HK-2 (cell line): ENCODE results near the gene STX17.
"Not testable (repeated sequence)": the region's sequence is repeated elsewhere in the genome, so short reads cannot be mapped to it uniquely, and the experiment has no call there.

Experiments
- DNase-seq: peaks from one replicate; pipeline ENCODE4 v3.0.0-alpha.2; 2018; ENCODE audit not compliant: unreplicated experiment

The STX17 gene

DNA sequence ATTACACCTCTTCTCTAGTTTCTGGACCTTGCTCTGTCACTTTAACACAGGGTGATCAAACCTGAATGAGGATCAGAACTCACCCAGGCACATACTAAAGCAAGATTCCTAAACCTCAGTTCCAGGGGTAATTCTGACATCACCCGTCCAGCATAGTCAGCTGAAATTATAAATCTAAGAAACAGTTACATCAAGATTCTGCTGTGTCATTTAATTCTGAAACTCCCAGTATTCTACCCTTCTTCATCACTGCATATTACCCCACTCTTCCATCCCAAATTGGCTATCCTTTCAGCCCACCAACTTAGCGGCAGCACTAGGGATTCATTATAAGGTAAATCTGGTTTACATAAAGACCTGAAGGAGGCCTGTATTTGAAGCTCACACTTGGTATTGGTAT is 64.0 kb downstream of the STX17 start:
- DNase-seq: no peak

DNA sequence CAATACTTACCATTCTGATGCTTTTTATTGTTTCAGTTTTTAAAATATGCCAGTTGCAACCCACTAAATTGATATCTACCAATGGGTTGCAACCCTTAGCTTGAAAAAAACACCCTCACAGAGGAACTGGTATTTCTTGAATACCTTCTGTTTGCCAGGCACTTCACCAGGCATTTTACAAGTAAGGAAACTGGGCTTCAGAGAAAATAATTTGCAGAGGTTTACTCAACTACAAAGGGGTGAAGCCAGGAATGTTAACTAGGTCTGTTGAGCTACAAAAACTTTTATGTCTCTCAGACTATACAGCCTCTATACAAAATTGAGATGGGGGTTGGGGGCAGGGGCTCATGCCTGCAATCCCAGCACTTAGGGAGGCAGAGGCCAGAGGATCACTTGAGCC is 65.0 kb downstream of the STX17 start:
- no peak for DNase-seq

DNA sequence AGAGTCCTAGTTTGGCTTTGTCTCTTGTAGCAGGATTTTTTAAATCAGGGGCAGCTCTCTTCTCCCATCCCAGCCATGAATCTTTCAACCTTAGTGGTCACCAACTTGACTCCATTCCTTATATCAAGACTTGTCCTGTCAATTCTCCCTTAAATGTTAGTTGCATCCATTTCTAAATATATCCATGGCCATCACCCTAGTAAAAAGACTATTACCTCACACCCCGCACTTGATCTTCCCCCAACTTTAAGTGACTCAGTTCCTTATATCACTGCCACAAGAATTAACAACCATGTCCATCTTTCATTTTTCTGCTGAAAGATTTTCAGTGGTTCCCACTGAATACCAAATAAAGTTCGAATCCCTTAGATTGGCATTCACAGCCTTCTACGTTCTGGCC is 67.0 kb downstream of the STX17 start:
- no peak for DNase-seq

DNA sequence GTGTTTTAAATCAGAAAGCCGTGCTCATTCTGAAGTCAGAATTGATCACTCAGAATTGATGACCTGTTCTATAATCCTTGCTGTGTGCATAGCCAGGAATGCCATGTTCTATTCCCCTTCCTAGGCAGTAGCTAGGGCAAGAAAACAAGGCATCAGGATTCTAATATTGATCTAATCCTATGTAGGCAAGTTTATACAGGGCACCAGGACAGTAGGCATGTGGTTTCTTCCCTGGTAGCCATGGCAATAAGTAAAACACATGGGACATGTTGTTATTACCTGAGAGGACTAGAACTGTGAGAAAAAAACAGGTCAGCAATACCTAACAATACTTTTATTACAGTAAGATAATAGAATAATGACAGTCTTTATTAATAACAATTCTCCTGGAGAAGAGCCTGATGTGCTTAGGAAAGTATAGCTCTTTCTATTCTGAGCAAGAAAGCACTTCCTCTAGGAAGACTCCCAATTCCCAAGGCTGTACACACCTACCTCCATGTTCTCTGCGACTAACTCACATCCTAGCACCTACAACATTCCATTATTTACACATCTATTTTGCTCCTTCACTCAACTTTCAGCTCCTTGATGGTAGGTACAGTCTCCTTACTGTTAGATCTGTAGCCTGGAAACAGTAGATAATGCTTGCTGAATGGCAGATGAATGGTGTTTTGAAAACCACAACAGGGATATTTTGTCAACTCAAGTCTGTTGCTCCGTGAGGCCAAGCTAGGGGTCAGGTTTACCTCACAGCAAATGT is 70.8 kb downstream of the STX17 start:
- no peak for DNase-seq

DNA sequence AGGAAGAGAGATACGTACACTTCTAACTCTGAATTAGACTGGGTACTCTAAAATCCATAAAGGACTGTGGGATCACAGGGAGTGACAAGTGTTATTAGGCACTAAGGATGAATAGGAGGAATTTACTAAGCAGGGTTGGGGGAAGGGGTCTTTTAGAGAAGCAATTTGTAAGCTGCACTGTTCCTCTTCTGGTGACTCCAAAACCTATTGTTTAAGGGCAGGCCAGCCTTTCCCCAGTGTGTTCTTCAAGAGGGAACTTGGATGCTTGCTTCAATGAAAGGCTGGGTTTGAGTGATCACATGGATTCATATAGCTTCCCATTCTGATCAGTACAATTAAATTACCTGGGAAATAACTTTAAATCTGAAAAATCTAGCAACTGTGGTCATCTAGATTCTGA is 71.8 kb downstream of the STX17 start:
- no peak for DNase-seq

DNA sequence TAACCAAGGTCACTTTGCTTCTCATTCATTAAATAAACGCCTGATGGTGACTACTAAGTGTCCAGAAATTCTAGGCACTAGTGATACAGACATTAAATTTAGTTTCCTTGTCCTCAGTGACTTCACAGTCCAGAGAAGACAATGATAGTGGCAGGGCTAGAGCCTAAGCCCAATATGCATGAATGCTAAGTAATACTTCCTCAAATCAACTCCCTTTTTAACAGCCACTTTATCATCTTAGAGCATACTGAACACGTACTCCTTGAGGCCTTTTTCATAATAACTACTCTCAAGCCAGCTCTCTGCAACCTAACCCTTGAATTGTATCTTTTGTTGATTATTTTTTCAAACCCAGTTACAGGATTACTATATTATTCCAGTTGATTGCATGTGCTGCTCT is 74.1 kb downstream of the STX17 start:
- no peak for DNase-seq

DNA sequence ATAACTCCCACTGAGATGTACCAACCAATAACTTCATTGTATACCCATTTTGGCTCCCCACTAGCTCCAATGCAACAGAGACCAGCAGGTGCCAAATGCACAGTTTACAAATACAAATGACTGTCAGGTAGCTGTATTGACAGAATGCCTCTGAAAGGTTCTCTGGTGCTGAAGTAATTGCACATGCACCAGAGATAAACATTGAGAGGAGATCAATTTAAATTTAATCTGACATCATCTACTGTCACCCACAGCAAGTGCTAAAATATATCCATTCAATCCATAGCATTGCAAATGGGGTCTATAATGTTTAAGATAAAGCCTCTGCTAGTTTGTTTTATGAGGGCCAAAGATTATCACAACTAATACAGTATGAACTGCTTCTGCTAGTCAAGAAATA is 80.2 kb downstream of the STX17 start:
- no peak for DNase-seq

DNA sequence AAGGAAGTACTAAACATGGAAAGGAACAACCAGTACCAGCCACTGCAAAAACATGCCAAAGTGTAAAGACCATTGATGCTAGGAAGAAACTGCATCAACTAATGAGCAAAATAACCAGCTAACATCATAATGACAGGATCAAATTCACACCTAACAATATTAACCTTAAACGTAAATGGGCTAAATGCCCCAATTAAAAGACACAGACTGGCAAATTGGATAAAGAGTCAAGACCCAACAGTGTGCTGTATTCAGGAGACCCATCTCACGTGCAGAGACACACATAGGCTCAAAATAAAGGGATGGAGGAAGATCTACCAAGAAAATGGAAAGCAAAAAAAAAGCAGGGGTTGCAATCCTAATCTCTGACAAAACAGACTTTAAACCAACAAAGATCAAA is 84.1 kb downstream of the STX17 start:
- not testable (repeated sequence) for DNase-seq

DNA sequence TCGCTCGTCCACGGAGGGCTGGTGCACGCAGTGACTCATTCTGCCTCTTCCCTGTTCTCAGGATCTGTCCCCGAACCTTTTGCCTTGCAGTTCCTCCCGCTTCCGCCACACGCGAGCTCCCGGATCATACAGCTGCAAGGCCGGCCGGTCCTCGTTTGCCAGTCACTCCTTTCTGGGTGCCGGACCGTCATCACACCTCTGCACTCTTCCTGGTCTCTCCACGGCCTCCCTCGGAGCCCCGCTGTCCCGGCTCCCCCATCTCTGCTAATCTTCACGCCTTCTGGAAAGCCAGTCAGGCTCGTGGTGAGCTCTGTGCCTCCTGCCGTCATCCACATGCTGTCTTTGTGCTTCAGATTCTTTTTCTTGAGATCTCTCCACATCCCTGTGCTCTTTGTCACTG is 91.8 kb downstream of the STX17 start:
- DNase-seq: no peak

DNA sequence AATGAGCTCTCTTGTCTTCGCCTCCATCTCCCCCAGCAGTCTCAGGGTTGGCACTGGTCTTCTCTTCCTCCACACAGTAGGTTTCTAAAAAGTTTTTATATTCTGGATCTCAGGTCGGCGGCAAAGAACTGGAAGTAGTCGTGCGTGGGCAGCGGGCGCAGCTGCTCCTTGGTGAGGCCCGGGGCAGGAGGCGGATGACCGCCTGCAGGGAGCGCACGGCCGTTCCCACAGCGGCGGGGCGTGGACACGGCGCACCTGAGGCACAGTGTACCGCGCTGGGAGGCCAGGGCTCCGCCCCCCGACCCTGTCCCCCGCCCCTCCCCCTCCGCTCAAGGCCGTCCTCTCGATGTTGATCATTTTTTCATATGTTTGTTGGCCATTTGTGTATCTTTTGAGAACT is 92.4 kb downstream of the STX17 start:
- no peak for DNase-seq

DNA sequence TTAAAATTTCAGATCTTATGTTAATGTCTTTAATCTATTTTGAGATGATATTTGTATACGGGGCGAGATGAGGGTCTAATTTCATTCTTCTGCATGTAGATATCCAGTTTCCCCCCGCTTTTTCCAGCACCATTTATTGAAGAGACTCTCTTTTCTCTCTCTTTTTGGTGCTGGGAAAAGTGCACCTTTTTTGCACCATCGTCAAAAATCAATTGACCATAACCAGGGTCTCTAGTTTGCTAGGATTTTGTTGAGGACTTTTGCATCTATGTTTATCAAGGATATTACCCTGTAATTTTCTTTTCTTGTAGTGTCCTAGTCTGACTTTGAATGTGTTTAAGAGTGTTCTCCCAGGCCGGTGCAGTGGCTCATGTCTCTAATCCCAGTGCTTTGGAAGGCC is 93.3 kb downstream of the STX17 start:
- no peak for DNase-seq

DNA sequence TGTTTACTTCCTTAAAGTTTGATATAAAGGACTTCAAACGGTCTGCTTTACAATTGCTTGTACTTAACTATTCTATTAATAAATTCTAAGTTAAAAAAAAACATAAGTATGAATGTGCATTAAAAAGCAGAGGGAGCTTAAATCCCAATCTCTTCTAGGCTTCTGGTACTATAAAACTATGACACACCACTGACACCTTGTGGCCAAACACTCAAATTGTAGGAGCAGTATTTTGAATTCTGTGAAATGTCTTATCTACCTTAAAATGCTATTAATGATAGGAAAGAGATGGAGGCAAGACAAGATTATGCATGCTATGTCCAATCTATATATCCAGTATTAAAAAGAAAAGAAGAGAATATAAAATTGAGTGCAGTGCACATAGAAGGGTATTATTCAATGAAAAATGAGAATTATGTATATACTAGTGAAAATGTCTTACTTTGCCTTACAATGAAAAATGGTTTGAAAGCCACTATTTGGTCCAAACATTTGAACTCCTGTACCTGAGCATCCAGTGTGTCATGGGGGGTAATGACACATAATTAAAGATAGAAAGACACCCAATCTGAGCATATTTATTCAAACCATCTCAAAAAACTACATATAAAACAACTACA is 104.7 kb downstream of the STX17 start:
- DNase-seq: peak; percentile 18

DNA sequence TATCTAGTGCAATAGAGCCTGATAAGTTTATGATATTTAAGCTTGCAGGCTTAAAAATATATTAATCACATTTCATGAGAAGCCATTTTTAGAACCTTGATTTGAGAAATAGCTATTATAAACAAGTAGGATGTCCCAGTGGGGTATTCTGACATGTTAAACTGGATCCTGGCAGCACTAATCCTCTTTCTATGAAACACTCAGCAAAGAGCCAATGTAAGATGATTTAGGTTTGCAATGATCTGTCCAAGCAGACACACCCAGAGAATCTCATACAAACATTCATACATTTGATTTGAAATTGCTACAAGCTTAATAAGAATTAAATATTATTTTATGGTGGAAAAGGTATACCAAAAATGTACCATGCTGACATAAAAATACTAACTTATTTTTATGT is 105.8 kb downstream of the STX17 start:
- no peak for DNase-seq

DNA sequence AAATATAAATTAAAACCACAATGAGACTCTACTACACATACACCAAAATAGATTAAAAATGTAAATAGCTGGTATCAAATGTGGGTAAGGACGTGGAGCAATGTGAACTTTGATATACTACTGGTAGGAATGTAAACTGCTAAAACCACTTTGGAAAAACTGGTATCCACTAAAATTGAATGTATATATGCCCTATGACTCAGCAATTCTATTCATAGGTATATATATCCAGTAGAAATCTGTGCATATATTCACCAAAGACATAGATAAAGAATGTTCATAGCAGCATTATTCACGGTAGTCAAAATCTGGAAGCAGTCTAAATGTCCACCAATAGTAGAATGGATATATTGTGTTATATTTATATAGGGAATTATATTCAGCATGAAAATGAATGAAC is 107.1 kb downstream of the STX17 start:
- DNase-seq: no peak

DNA sequence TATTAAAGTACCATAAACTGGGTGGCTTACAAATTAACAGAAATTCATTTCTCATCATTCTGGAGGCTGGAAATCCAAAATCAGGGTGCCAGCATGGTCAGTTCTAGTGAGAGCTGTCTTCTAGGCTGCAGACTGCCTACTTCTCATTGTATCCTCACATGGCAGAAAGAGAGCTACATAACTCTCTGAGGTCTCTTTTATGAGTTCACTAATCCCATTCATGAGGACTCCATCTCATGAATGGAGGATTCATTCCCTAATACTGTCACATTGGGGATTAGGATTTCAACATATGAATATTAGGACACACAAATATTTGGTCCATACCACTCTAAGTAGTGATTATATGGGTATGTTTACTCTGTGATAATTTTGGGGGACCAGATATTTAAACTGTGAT is 108.4 kb downstream of the STX17 start:
- no peak for DNase-seq

DNA sequence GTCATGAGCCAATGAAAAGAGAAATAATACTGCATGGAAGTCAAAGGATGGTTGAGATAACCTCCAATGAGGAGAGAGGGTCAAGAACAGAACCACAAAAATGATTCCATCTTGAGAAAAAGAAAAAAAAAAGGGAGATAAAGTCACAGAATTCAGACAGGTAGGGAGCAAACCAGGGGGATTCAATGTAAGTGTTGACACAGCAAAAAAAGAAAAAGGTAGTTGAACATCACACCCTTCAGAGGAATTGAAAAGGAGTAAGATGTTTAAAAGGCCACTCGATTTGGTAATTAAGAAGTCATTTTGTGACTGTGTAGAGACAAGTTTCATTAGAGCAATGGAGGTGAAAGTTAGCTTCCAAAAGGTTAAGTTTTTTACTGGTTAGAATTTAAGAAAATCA is 113.1 kb downstream of the STX17 start:
- no peak for DNase-seq
